Activated CD4-positive, alpha-beta memory T cell treated with anti-CD3 and anti-CD28 coated beads, Interleukin-2, amount 10 ng/mL, durations not matched to agents 7 days and 5 days (primary cell): ENCODE data around the gene CDKN1A. TPM values are rescaled to one million over a fixed set of nuclear protein-coding genes. Genes with fewer than 3 reads are reported as not detected.
"Not testable (repeated sequence)": the region's sequence is repeated elsewhere in the genome, so short reads cannot be mapped to it uniquely, and the experiment has no call there.

Experiments
- CTCF ChIA-PET: fragments of 350-600 bp; sonication (Branson Sonifier 250); formaldehyde crosslinking; loops from one replicate; lab custom pipeline; 2021; ENCODE audit warnings: antibody characterized with exemption, inconsistent platforms; lab: Charles Lee
- POLR2A ChIA-PET: fragments of 350-600 bp; sonication (Branson Sonifier 250); formaldehyde crosslinking; loops from one replicate; lab custom pipeline; 2021; ENCODE audit warnings: antibody characterized with exemption; lab: Charles Lee
- DNase-seq: peaks from one replicate; pipeline ENCODE4 v3.0.0-alpha.2; 2020
- H3K27ac Mint-ChIP-seq: one replicate; pipeline ENCODE4 v1.8.0; 2021; ENCODE audit warnings: mild to moderate bottlenecking, mixed read lengths
- H3K27me3 Mint-ChIP-seq: one replicate; pipeline ENCODE4 v1.8.0; 2021; ENCODE audit warnings: mixed read lengths
- H3K36me3 Mint-ChIP-seq: one replicate; pipeline ENCODE4 v1.8.0; 2021; ENCODE audit warnings: low read depth, mixed read lengths
- H3K4me1 Mint-ChIP-seq: one replicate; pipeline ENCODE4 v1.8.0; 2021; ENCODE audit warnings: mixed read lengths
- H3K4me3 Mint-ChIP-seq: one replicate; pipeline ENCODE4 v1.8.0; 2021; ENCODE audit warnings: mild to moderate bottlenecking, mixed read lengths
- H3K9me3 Mint-ChIP-seq: one replicate; pipeline ENCODE4 v1.8.0; 2021; ENCODE audit warnings: mixed read lengths
- total RNA-seq, 2 experiments: library from RNA; stranded (reverse); gene quantifications; one replicate each; pipeline ENCODE4 v1.2.3, GENCODE V29; 2021

Gene CDKN1A
- total RNA-seq, 2 experiments from 2014 or later = 107 to 109 TPM

- Mint-ChIP-seq H3K9me3 (no peaks in the 10 kb centered on the region), H3K27ac (no peak overlapping the region), H3K36me3 (no peaks in the 10 kb centered on the region), H3K27me3 (peaks cover 2% of the 10 kb centered on the region), H3K4me1 (peaks cover 13% of the 10 kb centered on the region), H3K4me3 (no peak overlapping the region)
- ChIA-PET CTCF (no interaction called here), POLR2A (no interaction called here)
- DNase-seq = no peak
Observed at GRCh38 chr6:36703982-36704381, 25.5 kb downstream of the CDKN1A start.

GRCh38 chr6:36704961-36705577 lies 26.6 kb downstream of the CDKN1A start:
- H3K27ac Mint-ChIP-seq, H3K36me3 Mint-ChIP-seq, H3K9me3 Mint-ChIP-seq, H3K27me3 Mint-ChIP-seq, DNase-seq, H3K4me3 Mint-ChIP-seq, POLR2A ChIA-PET, CTCF ChIA-PET: not testable (repeated sequence)
- peaks cover 13% of the 10 kb centered on the region for H3K4me1 Mint-ChIP-seq

- ChIA-PET CTCF (interaction anchor here (0.6 to 0.9 kb wide), 2 partner anchors 22 to 73 kb away, joined by 3 to 4 read pairs; no protein-coding TSS in a partner anchor), POLR2A (no interaction called here)
- Mint-ChIP-seq H3K4me3 (no peak overlapping the region), H3K4me1 (peaks cover 4% of the 10 kb centered on the region), H3K9me3 (no peaks in the 10 kb centered on the region), H3K27ac (no peak overlapping the region), H3K36me3 (no peaks in the 10 kb centered on the region), H3K27me3 (peaks cover 3% of the 10 kb centered on the region)
- DNase-seq = no peak
Observed at GRCh38 chr6:36706339-36706738, 27.8 kb downstream of the CDKN1A start.

- no peaks in the 10 kb centered on the region for H3K36me3 Mint-ChIP-seq
- H3K4me1 Mint-ChIP-seq = peaks cover 1% of the 10 kb centered on the region
- no peak for DNase-seq
- ChIA-PET CTCF (interaction anchor here (0.5 kb wide), 1 partner anchor 705 kb away, joined by 3 read pairs; no protein-coding TSS in a partner anchor), POLR2A (no interaction called here)
- no peak overlapping the region for H3K27ac Mint-ChIP-seq
- no peak overlapping the region for H3K4me3 Mint-ChIP-seq
- H3K27me3 Mint-ChIP-seq = peaks cover 6% of the 10 kb centered on the region
- H3K9me3 Mint-ChIP-seq = no peaks in the 10 kb centered on the region
Observed at GRCh38 chr6:36712816-36713215, 34.3 kb downstream of the CDKN1A start.

GRCh38 chr6:36713846-36714245 lies 35.3 kb downstream of the CDKN1A start:
- ChIA-PET CTCF (no interaction called here), POLR2A (no interaction called here)
- Mint-ChIP-seq H3K36me3 (no peaks in the 10 kb centered on the region), H3K4me1 (peaks cover 1% of the 10 kb centered on the region), H3K27me3 (peaks cover 6% of the 10 kb centered on the region), H3K9me3 (no peaks in the 10 kb centered on the region), H3K4me3 (no peak overlapping the region), H3K27ac (no peak overlapping the region)
- no peak for DNase-seq

GRCh38 chr6:36714511-36714910 lies 36.0 kb downstream of the CDKN1A start:
- Mint-ChIP-seq H3K9me3 (no peaks in the 10 kb centered on the region), H3K27ac (no peak overlapping the region), H3K27me3 (peaks cover 10% of the 10 kb centered on the region), H3K4me1 (peaks cover 1% of the 10 kb centered on the region), H3K36me3 (no peaks in the 10 kb centered on the region), H3K4me3 (no peak overlapping the region)
- ChIA-PET POLR2A (no interaction called here), CTCF (no interaction called here)
- DNase-seq = no peak

- ChIA-PET POLR2A (no interaction called here), CTCF (no interaction called here)
- no peaks in the 10 kb centered on the region for H3K9me3 Mint-ChIP-seq
- H3K27me3 Mint-ChIP-seq = peaks cover 9% of the 10 kb centered on the region
- H3K4me1 Mint-ChIP-seq = peaks cover 1% of the 10 kb centered on the region
- no peak overlapping the region for H3K4me3 Mint-ChIP-seq
- no peak for DNase-seq
- H3K36me3 Mint-ChIP-seq = no peaks in the 10 kb centered on the region
- no peak overlapping the region for H3K27ac Mint-ChIP-seq
Observed at GRCh38 chr6:36715469-36715868, 37.0 kb downstream of the CDKN1A start.

GRCh38 chr6:36716476-36717093 lies 38.1 kb downstream of the CDKN1A start:
- CTCF ChIA-PET = no interaction called here
- Mint-ChIP-seq H3K27me3 (peaks cover 9% of the 10 kb centered on the region), H3K27ac (no peak overlapping the region), H3K4me1 (peaks cover 1% of the 10 kb centered on the region), H3K36me3 (no peaks in the 10 kb centered on the region), H3K9me3 (no peaks in the 10 kb centered on the region), H3K4me3 (no peak overlapping the region)
- DNase-seq = no peak
- POLR2A ChIA-PET = interaction anchor here (0.6 to 0.8 kb wide), 2 partner anchors 37 to 38 kb away, joined by 3 to 4 read pairs; partner anchors contain the start of gene CDKN1A

- Mint-ChIP-seq H3K36me3 (no peaks in the 10 kb centered on the region), H3K27me3 (peaks cover 9% of the 10 kb centered on the region), H3K27ac (no peak overlapping the region), H3K4me1 (peaks cover 1% of the 10 kb centered on the region), H3K9me3 (no peaks in the 10 kb centered on the region), H3K4me3 (no peak overlapping the region)
- CTCF ChIA-PET = no interaction called here
- POLR2A ChIA-PET = interaction anchor here (0.6 to 1.0 kb wide), 3 partner anchors 25 to 39 kb away, joined by 3 to 4 read pairs (median 3); partner anchors contain the start of gene CDKN1A
- no peak for DNase-seq
Observed at GRCh38 chr6:36717231-36717825, 38.8 kb downstream of the CDKN1A start.

GRCh38 chr6:36717871-36718540 lies 39.5 kb downstream of the CDKN1A start:
- ChIA-PET POLR2A (interaction anchor here (1.0 kb wide), 1 partner anchor 25 kb away, joined by 3 read pairs; no protein-coding TSS in a partner anchor), CTCF (no interaction called here)

GRCh38 chr6:36718560-36718959 lies 40.0 kb downstream of the CDKN1A start:
- no peak for DNase-seq
- H3K4me1 Mint-ChIP-seq = no peaks in the 10 kb centered on the region
- peaks cover 7% of the 10 kb centered on the region for H3K27me3 Mint-ChIP-seq
- H3K27ac Mint-ChIP-seq = no peak overlapping the region
- no peak overlapping the region for H3K4me3 Mint-ChIP-seq
- no peaks in the 10 kb centered on the region for H3K36me3 Mint-ChIP-seq
- CTCF ChIA-PET = no interaction called here
- POLR2A ChIA-PET = interaction anchor here (1.0 kb wide), 1 partner anchor 26 kb away, joined by 3 read pairs; no protein-coding TSS in a partner anchor
- H3K9me3 Mint-ChIP-seq = no peaks in the 10 kb centered on the region

More at GRCh38 chr6:36717871-36718540, 39.5 kb downstream of the CDKN1A start:
- Mint-ChIP-seq H3K9me3 (no peaks in the 10 kb centered on the region), H3K36me3 (no peaks in the 10 kb centered on the region), H3K27me3 (peaks cover 9% of the 10 kb centered on the region), H3K4me3 (no peak overlapping the region), H3K27ac (no peak overlapping the region), H3K4me1 (no peaks in the 10 kb centered on the region)
- no peak for DNase-seq

- POLR2A ChIA-PET = no interaction called here
- H3K9me3 Mint-ChIP-seq = no peaks in the 10 kb centered on the region
- no peaks in the 10 kb centered on the region for H3K36me3 Mint-ChIP-seq
- peaks cover 7% of the 10 kb centered on the region for H3K27me3 Mint-ChIP-seq
- no peak overlapping the region for H3K4me3 Mint-ChIP-seq
- no peak overlapping the region for H3K27ac Mint-ChIP-seq
- no peaks in the 10 kb centered on the region for H3K4me1 Mint-ChIP-seq
- CTCF ChIA-PET = no interaction called here
- DNase-seq = no peak
Observed at GRCh38 chr6:36719126-36719525, 40.6 kb downstream of the CDKN1A start.
